ENCODE data around the gene ZNF391. TPM values are rescaled to one million over a fixed set of nuclear protein-coding genes. Genes with fewer than 3 reads are reported as not detected.

ZNF391 gene
- total RNA-seq, 2 donors from 2014 or later: 0.96 to 1.9 TPM

GRCh38 chr6:27439371-27439770 is 50.8 kb downstream of the ZNF391 start:
- no peak overlapping the region for H3K9ac ChIP-seq (ENCODE audit: low read depth in 2 of 2, low read length in 2 of 2)
- no peaks in the 10 kb centered on the region for H3K27me3 ChIP-seq
- intact Hi-C loops (cut with DNase I): no loop called here
- DNase-seq: no peak
- H3K36me3 ChIP-seq: no peaks in the 10 kb centered on the region
- H3K4me3 ChIP-seq: no peak overlapping the region
- no peak overlapping the region for H3K27ac ChIP-seq
- no peak for TF ChIP-seq CTCF (IDR thresholded peaks at IDR 0.05)
- no peaks in the 10 kb centered on the region for H3K4me1 ChIP-seq
- H3K9me3 ChIP-seq: no peaks in the 10 kb centered on the region

- no peak overlapping the region for H3K4me3 ChIP-seq
- H3K9ac ChIP-seq (ENCODE audit: low read depth in 2 of 2, low read length in 2 of 2): no peak overlapping the region
- H3K4me1 ChIP-seq: no peaks in the 10 kb centered on the region
- H3K27me3 ChIP-seq: no peaks in the 10 kb centered on the region
- H3K9me3 ChIP-seq: no peaks in the 10 kb centered on the region
- TF ChIP-seq CTCF (IDR thresholded peaks at IDR 0.05): no peak
- H3K27ac ChIP-seq: no peak overlapping the region
- intact Hi-C loops (cut with DNase I): no loop called here
- no peaks in the 10 kb centered on the region for H3K36me3 ChIP-seq
- no peak for DNase-seq
Observed at GRCh38 chr6:27441001-27441400, 52.4 kb downstream of the ZNF391 start.

- DNase-seq: no peak
- Histone ChIP-seq H3K27ac (no peak overlapping the region), H3K9me3 (peaks cover 4% of the 10 kb centered on the region), H3K4me1 (no peaks in the 10 kb centered on the region), H3K9ac (ENCODE audit: low read depth in 2 of 2, low read length in 2 of 2) (no peak overlapping the region), H3K27me3 (no peaks in the 10 kb centered on the region), H3K4me3 (no peak overlapping the region), H3K36me3 (no peaks in the 10 kb centered on the region)
- TF ChIP-seq CTCF (IDR thresholded peaks at IDR 0.05): no peak
- intact Hi-C loops (cut with DNase I): no loop called here
Observed at GRCh38 chr6:27442932-27443331, 54.4 kb downstream of the ZNF391 start.

- no peak overlapping the region for H3K9ac ChIP-seq (ENCODE audit: low read depth in 2 of 2, low read length in 2 of 2)
- H3K27ac ChIP-seq: no peak overlapping the region
- TF ChIP-seq CTCF (IDR thresholded peaks at IDR 0.05): no peak
- H3K9me3 ChIP-seq: peaks cover 33% of the 10 kb centered on the region
- DNase-seq: no peak
- intact Hi-C loops (cut with DNase I): no loop called here
- H3K4me3 ChIP-seq: no peak overlapping the region
- H3K27me3 ChIP-seq: no peaks in the 10 kb centered on the region
- peaks cover 13% of the 10 kb centered on the region for H3K36me3 ChIP-seq
- no peaks in the 10 kb centered on the region for H3K4me1 ChIP-seq
Observed at GRCh38 chr6:27448456-27448855, 59.9 kb downstream of the ZNF391 start.

GRCh38 chr6:27451660-27452390 is 63.3 kb downstream of the ZNF391 start:
- Histone ChIP-seq H3K27ac (no peak overlapping the region), H3K9ac (ENCODE audit: low read depth in 2 of 2, low read length in 2 of 2) (no peak overlapping the region), H3K4me3 (no peak overlapping the region), H3K4me1 (no peaks in the 10 kb centered on the region), H3K9me3 (peaks cover 33% of the 10 kb centered on the region), H3K27me3 (no peaks in the 10 kb centered on the region), H3K36me3 (peaks cover 41% of the 10 kb centered on the region)
- no peak for DNase-seq
- TF ChIP-seq CTCF (IDR thresholded peaks at IDR 0.05): no peak
- intact Hi-C loops (cut with DNase I): no loop called here
